ENCODE results near the gene MARK3. TPM values are rescaled to one million over a fixed set of nuclear protein-coding genes. Genes with fewer than 3 reads are reported as not detected.

Gene MARK3
- polyA plus RNA-seq, 3 donors, result 29.3 to 163 (median 44.7) TPM

DNA sequence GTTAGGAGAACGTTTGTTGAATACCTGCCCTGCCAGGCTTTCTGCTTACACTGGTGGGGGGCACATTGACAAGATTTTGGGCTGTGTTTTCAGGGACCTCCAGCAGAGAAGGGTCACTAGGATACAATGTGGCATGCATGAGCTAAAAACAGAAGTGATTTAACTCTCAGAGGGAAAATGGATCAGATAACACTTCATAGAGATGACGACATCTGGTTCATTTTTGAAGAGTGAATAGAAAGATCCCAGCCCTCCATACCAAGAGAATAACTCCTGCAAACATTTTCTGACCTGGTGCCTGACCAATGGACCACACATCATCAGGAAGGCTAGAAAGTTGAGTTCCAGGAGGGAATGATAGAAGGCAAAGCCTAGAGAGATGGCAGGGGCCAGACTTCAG, 103.7 kb downstream of the MARK3 start:
- TF ChIP-seq, protein P1, sequence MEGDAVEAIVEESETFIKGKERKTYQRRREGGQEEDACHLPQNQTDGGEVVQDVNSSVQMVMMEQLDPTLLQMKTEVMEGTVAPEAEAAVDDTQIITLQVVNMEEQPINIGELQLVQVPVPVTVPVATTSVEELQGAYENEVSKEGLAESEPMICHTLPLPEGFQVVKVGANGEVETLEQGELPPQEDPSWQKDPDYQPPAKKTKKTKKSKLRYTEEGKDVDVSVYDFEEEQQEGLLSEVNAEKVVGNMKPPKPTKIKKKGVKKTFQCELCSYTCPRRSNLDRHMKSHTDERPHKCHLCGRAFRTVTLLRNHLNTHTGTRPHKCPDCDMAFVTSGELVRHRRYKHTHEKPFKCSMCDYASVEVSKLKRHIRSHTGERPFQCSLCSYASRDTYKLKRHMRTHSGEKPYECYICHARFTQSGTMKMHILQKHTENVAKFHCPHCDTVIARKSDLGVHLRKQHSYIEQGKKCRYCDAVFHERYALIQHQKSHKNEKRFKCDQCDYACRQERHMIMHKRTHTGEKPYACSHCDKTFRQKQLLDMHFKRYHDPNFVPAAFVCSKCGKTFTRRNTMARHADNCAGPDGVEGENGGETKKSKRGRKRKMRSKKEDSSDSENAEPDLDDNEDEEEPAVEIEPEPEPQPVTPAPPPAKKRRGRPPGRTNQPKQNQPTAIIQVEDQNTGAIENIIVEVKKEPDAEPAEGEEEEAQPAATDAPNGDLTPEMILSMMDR (IDR thresholded peaks at IDR 0.05), result no peak
- Mint-ChIP-seq H3K9me3 (no peaks in the 10 kb centered on the region), H3K27me3 (ENCODE audit: low read depth in 3 of 3) (no peaks in the 10 kb centered on the region), H3K4me1 (no peaks in the 10 kb centered on the region), H3K4me3 (no peak overlapping the region), H3K27ac (peak overlapping the region in 1 of 7 donors; percentile 4), H3K36me3 (peaks cover 53 to 85% of the 10 kb centered on the region in 2 donors)
- Histone ChIP-seq H3K27me3 (ENCODE audit: control insufficient read depth in 2 of 2, insufficient read depth in 2 of 2, low read length in 2 of 2) (no peaks in the 10 kb centered on the region), H3K4me3 (replicated peaks in 1 of 3; ENCODE audit: low read depth in 2 of 3, low read length in 3 of 3) (no peak overlapping the region), H3K4me1 (ENCODE audit: control insufficient read depth in 1 of 2, insufficient read depth in 2 of 2, low read length in 2 of 2) (no peaks in the 10 kb centered on the region), H3K27ac (ENCODE audit: low read depth in 1 of 2, low read length in 2 of 2) (no peak overlapping the region), H3K9me3 (replicated peaks in 1 of 2; ENCODE audit: control insufficient read depth in 1 of 2, insufficient read depth in 1 of 2, low read length in 2 of 2) (no peaks in the 10 kb centered on the region), H3K9ac (ENCODE audit: insufficient read depth, low read length, poor library complexity, severe bottlenecking) (no peak overlapping the region), H2AFZ (ENCODE audit: insufficient read depth, low read depth, low read length, poor library complexity, severe bottlenecking) (no peak overlapping the region), H4K20me1 (ENCODE audit: insufficient read depth, low read length) (peaks cover 31% of the 10 kb centered on the region), H3K79me2 (ENCODE audit: insufficient read depth, low read length) (no peaks in the 10 kb centered on the region), H3K36me3 (replicated peaks in 1 of 2; ENCODE audit: control insufficient read depth in 1 of 2, insufficient read depth in 2 of 2, low read length in 2 of 2) (peaks cover 67 to 93% of the 10 kb centered on the region in 2 donors), H3K4me2 (replicated peaks; ENCODE audit: extremely low read depth, low read length, poor library complexity, severe bottlenecking) (no peak overlapping the region)
- no peak for DNase-seq
- WGBS (ENCODE audit: insufficient coverage), result 89% methylated on average over 1 of the region's 2 CpGs
- intact Hi-C loops (cut with micrococcal nuclease), result no loop called here

DNA sequence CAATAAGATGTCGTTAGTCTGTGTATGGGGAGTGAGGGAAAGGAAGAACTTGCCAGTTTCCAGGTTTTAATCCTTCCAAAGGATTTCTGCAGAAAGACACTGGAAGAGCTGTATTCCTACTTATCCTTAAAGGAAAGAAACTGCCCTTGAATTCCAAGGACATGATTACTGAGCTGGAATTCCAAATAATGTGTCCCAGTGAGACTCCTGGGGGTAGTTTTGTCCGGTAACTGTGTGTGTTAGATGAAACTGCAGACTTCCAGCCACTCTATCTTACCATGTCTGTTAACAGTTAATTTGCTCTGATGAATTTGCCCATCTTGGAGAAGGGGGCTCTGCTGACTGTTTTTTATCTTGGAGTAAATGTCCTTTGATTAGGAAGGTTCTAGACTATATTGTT, 104.4 kb downstream of the MARK3 start:
- H3K9me3 ChIP-seq (replicated peaks in 1 of 2; ENCODE audit: control insufficient read depth in 1 of 2, insufficient read depth in 1 of 2, low read length in 2 of 2), result no peaks in the 10 kb centered on the region
- no peak overlapping the region for H3K4me2 ChIP-seq (replicated peaks; ENCODE audit: extremely low read depth, low read length, poor library complexity, severe bottlenecking)
- intact Hi-C loops (cut with micrococcal nuclease), result no loop called here
- peaks cover 69 to 93% of the 10 kb centered on the region in 2 donors for H3K36me3 ChIP-seq (replicated peaks in 1 of 2; ENCODE audit: control insufficient read depth in 1 of 2, insufficient read depth in 2 of 2, low read length in 2 of 2)
- Mint-ChIP-seq H3K9me3 (no peaks in the 10 kb centered on the region), H3K4me1 (no peaks in the 10 kb centered on the region), H3K4me3 (no peak overlapping the region), H3K36me3 (peaks cover 55 to 85% of the 10 kb centered on the region in 2 donors), H3K27me3 (ENCODE audit: low read depth in 3 of 3) (no peaks in the 10 kb centered on the region), H3K27ac (no peak overlapping the region)
- no peak overlapping the region for H2AFZ ChIP-seq (ENCODE audit: insufficient read depth, low read depth, low read length, poor library complexity, severe bottlenecking)
- no peak overlapping the region for H3K27ac ChIP-seq (ENCODE audit: low read depth in 1 of 2, low read length in 2 of 2)
- no peak for DNase-seq
- H3K4me3 ChIP-seq (replicated peaks in 1 of 3; ENCODE audit: low read depth in 2 of 3, low read length in 3 of 3), result no peak overlapping the region
- H3K9ac ChIP-seq (ENCODE audit: insufficient read depth, low read length, poor library complexity, severe bottlenecking), result no peak overlapping the region
- WGBS (ENCODE audit: insufficient coverage), result no CpG with 5 or more reads among the region's 2 CpGs
- TF ChIP-seq, protein P1 (IDR thresholded peaks at IDR 0.05), result no peak
- peaks cover 31% of the 10 kb centered on the region for H4K20me1 ChIP-seq (ENCODE audit: insufficient read depth, low read length)
- no peaks in the 10 kb centered on the region for H3K27me3 ChIP-seq (ENCODE audit: control insufficient read depth in 2 of 2, insufficient read depth in 2 of 2, low read length in 2 of 2)
- no peaks in the 10 kb centered on the region for H3K4me1 ChIP-seq (ENCODE audit: control insufficient read depth in 1 of 2, insufficient read depth in 2 of 2, low read length in 2 of 2)
- H3K79me2 ChIP-seq (ENCODE audit: insufficient read depth, low read length), result no peaks in the 10 kb centered on the region

All from CD14-positive monocyte (primary cell).